ENCODE measurements around the gene THSD7B. TPM values are rescaled to one million over a fixed set of nuclear protein-coding genes. Genes with fewer than 3 reads are reported as not detected.

The THSD7B gene
- total and polyA plus RNA-seq, 9 donors: 0.10 to 0.82 (median 0.37) TPM; not detected in 1

DNA sequence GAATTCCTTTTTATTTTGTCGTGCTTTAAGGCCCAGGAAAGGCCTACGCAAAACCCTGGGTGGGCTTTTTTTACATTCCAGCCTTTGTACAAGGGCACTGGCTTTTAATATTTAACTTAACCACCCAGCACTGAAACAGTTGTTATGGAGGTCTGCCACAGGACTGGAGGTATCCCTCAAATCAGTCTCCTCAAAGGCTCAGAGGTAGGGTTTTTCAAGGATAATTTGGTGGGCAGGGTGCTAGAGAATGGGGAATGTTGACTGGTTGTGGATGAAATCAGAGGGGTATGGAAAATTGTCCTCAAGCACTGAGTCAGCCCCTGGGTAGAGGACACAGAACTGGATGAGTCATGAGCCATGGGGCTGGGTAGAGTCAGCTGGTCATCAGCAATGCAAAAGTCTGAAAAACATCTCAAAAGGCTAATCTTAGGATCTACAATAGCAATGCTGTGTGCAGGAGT lies 443.1 kb downstream of the THSD7B start:
- Histone ChIP-seq H3K27ac (no peak overlapping the region), H3K27me3 (no peaks in the 10 kb centered on the region), H3K36me3 (no peaks in the 10 kb centered on the region), H3K9me3 (no peaks in the 10 kb centered on the region), H3K4me3 (no peak overlapping the region), H3K4me1 (ENCODE audit: insufficient read depth) (no peaks in the 10 kb centered on the region)
- DNase-seq: no peak
- intact Hi-C loops (cut with DNase I): no loop called here
- TF ChIP-seq EP300 (IDR thresholded peaks at IDR 0.05): no peak
- TF ChIP-seq, protein P1, sequence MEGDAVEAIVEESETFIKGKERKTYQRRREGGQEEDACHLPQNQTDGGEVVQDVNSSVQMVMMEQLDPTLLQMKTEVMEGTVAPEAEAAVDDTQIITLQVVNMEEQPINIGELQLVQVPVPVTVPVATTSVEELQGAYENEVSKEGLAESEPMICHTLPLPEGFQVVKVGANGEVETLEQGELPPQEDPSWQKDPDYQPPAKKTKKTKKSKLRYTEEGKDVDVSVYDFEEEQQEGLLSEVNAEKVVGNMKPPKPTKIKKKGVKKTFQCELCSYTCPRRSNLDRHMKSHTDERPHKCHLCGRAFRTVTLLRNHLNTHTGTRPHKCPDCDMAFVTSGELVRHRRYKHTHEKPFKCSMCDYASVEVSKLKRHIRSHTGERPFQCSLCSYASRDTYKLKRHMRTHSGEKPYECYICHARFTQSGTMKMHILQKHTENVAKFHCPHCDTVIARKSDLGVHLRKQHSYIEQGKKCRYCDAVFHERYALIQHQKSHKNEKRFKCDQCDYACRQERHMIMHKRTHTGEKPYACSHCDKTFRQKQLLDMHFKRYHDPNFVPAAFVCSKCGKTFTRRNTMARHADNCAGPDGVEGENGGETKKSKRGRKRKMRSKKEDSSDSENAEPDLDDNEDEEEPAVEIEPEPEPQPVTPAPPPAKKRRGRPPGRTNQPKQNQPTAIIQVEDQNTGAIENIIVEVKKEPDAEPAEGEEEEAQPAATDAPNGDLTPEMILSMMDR (IDR thresholded peaks at IDR 0.05): no peak
- TF ChIP-seq POLR2A (IDR thresholded peaks at IDR 0.05): no peak
- WGBS, 3 donors: 66 to 69% (median 67%) methylated on average over 2 of the region's 2 CpGs

DNA sequence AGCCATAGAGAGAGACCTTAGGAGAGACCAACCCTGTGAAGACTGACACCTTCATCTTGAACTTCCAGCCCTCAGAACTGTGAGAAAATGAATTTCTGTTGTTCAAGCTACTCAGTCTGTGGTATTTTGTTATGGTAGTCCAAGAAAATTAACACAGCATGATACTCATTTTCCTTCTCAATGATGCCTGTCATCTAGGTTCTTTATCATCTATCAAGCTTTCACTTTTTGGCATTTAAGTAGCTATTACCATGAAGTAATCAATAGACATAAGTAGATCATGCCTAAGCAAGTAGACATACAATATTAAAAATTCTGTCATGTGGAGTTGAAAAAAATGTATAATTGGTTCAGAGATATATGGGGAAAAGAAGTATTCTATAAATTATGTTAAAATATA lies 444.7 kb downstream of the THSD7B start:
- H3K4me1 ChIP-seq (ENCODE audit: insufficient read depth): no peaks in the 10 kb centered on the region
- intact Hi-C loops (cut with DNase I): no loop called here
- TF ChIP-seq, protein P1 (IDR thresholded peaks at IDR 0.05): no peak
- TF ChIP-seq POLR2A (IDR thresholded peaks at IDR 0.05): no peak
- TF ChIP-seq EP300 (IDR thresholded peaks at IDR 0.05): no peak
- no peaks in the 10 kb centered on the region for H3K9me3 ChIP-seq
- no peak overlapping the region for H3K4me3 ChIP-seq
- DNase-seq: no peak
- no peaks in the 10 kb centered on the region for H3K36me3 ChIP-seq
- no peaks in the 10 kb centered on the region for H3K27me3 ChIP-seq
- H3K27ac ChIP-seq: no peak overlapping the region

- Histone ChIP-seq H3K36me3 (no peaks in the 10 kb centered on the region), H3K27ac (no peak overlapping the region), H3K9me3 (no peaks in the 10 kb centered on the region), H3K4me3 (no peak overlapping the region), H3K27me3 (no peaks in the 10 kb centered on the region), H3K4me1 (ENCODE audit: insufficient read depth) (no peaks in the 10 kb centered on the region)
- intact Hi-C loops (cut with DNase I): no loop called here
- DNase-seq: no peak
- TF ChIP-seq, protein P1 (IDR thresholded peaks at IDR 0.05): no peak
- TF ChIP-seq EP300 (IDR thresholded peaks at IDR 0.05) (no peak), POLR2A (IDR thresholded peaks at IDR 0.05) (no peak)
- WGBS, 3 donors: 90 to 98% (median 92%) methylated on average over 1 of the region's 1 CpG
These were observed 446.4 kb downstream of the THSD7B start for GRCh38 chr2:137211761-137212160.

DNA sequence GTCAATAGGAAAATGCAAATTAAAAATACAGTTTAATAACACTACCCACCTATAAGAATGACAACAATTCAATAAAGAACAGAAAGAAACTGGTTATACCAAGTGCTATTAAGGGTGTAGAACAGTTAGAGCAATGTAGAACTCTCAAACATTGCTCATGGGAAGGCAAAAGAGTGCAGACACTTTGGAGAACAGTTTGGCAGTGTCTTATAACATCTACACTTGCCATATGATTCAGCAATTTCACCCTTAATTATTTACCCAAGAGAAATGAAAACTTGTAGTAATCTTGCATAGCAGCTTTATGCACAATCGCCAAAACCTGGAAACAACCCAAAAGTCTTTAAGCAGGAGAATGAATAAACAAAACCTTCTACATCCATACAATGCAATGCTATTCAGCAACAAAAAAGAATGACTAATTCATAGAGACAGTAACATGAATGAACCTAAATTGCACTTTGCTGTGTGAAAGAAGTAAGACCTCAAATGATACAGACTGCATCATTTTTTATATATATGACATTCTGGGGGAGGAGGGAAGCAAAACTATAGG lies 455.2 kb downstream of the THSD7B start:
- no peaks in the 10 kb centered on the region for H3K27me3 ChIP-seq
- intact Hi-C loops (cut with DNase I): no loop called here

More for the DNA sequence above, 455.2 kb downstream of the THSD7B start:
- Histone ChIP-seq H3K4me1 (ENCODE audit: insufficient read depth) (no peaks in the 10 kb centered on the region), H3K36me3 (no peaks in the 10 kb centered on the region), H3K4me3 (no peak overlapping the region), H3K27ac (no peak overlapping the region), H3K9me3 (no peaks in the 10 kb centered on the region)
- TF ChIP-seq POLR2A (IDR thresholded peaks at IDR 0.05) (no peak), EP300 (IDR thresholded peaks at IDR 0.05) (no peak)
- TF ChIP-seq, protein P1 (IDR thresholded peaks at IDR 0.05): no peak
- WGBS, 3 donors: 20 to 40% (median 26%) methylated on average over 1 of the region's 1 CpG
- DNase-seq: no peak
